Measurements from ENCODE around the gene SIVA1.

The SIVA1 gene

GRCh38 chr14:104795781-104796686 is 43.1 kb downstream of the SIVA1 start:
- Histone ChIP-seq H3K79me2 (ENCODE audit: low read length) (peaks cover 30% of the 10 kb centered on the region), H3K9ac (ENCODE audit: low read length) (peak overlapping the region; percentile 28; the same call in 1 of the 2 replicates), H3K4me3 (ENCODE audit: low read length) (peak overlapping the region; percentile 48; the same call in 1 of the 2 replicates), H3K9me2 (replicated peaks; ENCODE audit: insufficient read depth, low read length) (no peaks in the 10 kb centered on the region), H3F3A (ENCODE audit: insufficient read depth, low read length) (peaks cover 11% of the 10 kb centered on the region), H4K20me1 (ENCODE audit: insufficient read depth, low read length) (no peaks in the 10 kb centered on the region), H3K4me1 (ENCODE audit: low read length) (peaks cover 12% of the 10 kb centered on the region; the same call in 1 of the 2 replicates), H2AFZ (ENCODE audit: low read length) (no peak overlapping the region), H3K27ac (ENCODE audit: low read length) (no peak overlapping the region), H3K4me2 (ENCODE audit: low read depth, low read length) (peak overlapping the region; percentile 82), H3K9me3 (replicated peaks; ENCODE audit: insufficient read depth, low read length) (no peaks in the 10 kb centered on the region), H3K36me3 (replicated peaks; ENCODE audit: insufficient read depth, low read length) (no peaks in the 10 kb centered on the region), H3K27me3 (replicated peaks; ENCODE audit: insufficient read depth, low read length) (no peaks in the 10 kb centered on the region)
- DNase-seq, result peak; percentile 23
- TF ChIP-seq EZH2 (optimal IDR thresholded peaks at IDR 0.05; ENCODE audit: low read depth, low read length) (no peak), EZH2phosphoT487 (IDR thresholded peaks at IDR 0.05; ENCODE audit: low read length) (no peak), CTCF (IDR thresholded peaks at IDR 0.05; ENCODE audit: low read length) (no peak)

GRCh38 chr14:104796687-104797081 is 43.7 kb downstream of the SIVA1 start:
- no peaks in the 10 kb centered on the region for H3K36me3 ChIP-seq (replicated peaks; ENCODE audit: insufficient read depth, low read length)
- peaks cover 29% of the 10 kb centered on the region for H3K79me2 ChIP-seq (ENCODE audit: low read length)
- H3K9ac ChIP-seq (ENCODE audit: low read length), result no peak overlapping the region
- H2AFZ ChIP-seq (ENCODE audit: low read length), result no peak overlapping the region
- H4K20me1 ChIP-seq (ENCODE audit: insufficient read depth, low read length), result no peaks in the 10 kb centered on the region
- H3K9me3 ChIP-seq (replicated peaks; ENCODE audit: insufficient read depth, low read length), result no peaks in the 10 kb centered on the region
- H3K27me3 ChIP-seq (replicated peaks; ENCODE audit: insufficient read depth, low read length), result no peaks in the 10 kb centered on the region
- H3K9me2 ChIP-seq (replicated peaks; ENCODE audit: insufficient read depth, low read length), result no peaks in the 10 kb centered on the region
- DNase-seq, result no peak
- no peak overlapping the region for H3K4me3 ChIP-seq (ENCODE audit: low read length)
- H3K4me2 ChIP-seq (ENCODE audit: low read depth, low read length), result no peak overlapping the region
- peaks cover 11% of the 10 kb centered on the region for H3F3A ChIP-seq (ENCODE audit: insufficient read depth, low read length)
- H3K4me1 ChIP-seq (ENCODE audit: low read length), result peaks cover 12% of the 10 kb centered on the region; the same call in 1 of the 2 replicates
- TF ChIP-seq CTCF (IDR thresholded peaks at IDR 0.05; ENCODE audit: low read length) (no peak), EZH2 (optimal IDR thresholded peaks at IDR 0.05; ENCODE audit: low read depth, low read length) (no peak), EZH2phosphoT487 (IDR thresholded peaks at IDR 0.05; ENCODE audit: low read length) (no peak)
- no peak overlapping the region for H3K27ac ChIP-seq (ENCODE audit: low read length)

DNA sequence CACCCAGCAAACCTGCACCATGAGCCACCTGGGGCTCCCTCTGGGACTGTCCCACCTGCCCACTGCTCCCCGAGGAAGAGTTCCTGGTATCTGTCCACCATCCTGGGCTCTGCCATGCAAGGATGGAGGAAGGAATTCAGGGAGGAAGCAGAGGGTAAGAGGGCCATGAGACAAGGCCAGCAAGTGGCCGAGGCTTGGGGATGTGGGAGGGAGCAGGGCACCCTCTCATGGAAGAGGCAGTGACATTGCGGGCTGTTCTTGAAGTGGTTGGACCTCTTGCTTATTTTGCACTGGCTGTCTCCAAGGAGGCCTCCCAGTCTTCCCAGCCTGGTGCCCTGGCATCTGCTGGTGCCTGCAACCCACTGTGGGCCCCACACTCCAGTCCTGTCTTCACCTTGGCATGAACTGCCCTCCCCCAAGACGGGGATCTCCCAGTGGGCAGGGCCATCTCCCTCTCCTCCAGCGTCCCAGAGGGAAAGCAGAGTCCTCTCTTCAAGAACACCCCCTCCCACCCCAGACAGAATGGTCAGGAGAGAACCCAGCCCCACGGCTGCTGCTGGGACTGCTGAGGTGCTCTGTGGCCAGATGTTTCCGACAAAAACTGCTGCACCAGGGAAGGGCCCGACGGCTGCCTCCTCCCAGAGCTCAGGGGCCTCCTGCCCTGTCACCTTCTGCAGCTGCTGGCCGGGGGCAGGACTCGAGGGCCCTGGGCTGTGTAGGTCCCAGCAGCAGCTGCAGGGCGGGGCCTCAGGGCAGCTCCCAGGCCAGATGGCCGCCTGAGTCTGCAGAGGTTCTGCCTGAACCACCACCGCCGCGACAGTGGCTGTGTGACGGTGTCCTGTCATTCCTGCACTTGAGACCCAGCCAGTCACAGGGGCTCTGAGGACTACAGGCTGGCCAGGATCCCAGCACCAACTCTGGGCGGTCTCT is 44.4 kb downstream of the SIVA1 start:
- Histone ChIP-seq H3K36me3 (replicated peaks; ENCODE audit: insufficient read depth, low read length) (no peaks in the 10 kb centered on the region), H3K27me3 (replicated peaks; ENCODE audit: insufficient read depth, low read length) (no peaks in the 10 kb centered on the region), H3K9me2 (replicated peaks; ENCODE audit: insufficient read depth, low read length) (no peaks in the 10 kb centered on the region), H3K9ac (ENCODE audit: low read length) (no peak overlapping the region), H3K4me2 (ENCODE audit: low read depth, low read length) (peak overlapping the region; percentile 39; the same call in 1 of the 2 replicates), H3K27ac (ENCODE audit: low read length) (no peak overlapping the region; the same call in 1 of the 2 replicates), H4K20me1 (ENCODE audit: insufficient read depth, low read length) (no peaks in the 10 kb centered on the region), H3F3A (ENCODE audit: insufficient read depth, low read length) (peaks cover 11% of the 10 kb centered on the region), H3K4me1 (ENCODE audit: low read length) (peaks cover 12% of the 10 kb centered on the region; the same call in 1 of the 2 replicates), H3K79me2 (ENCODE audit: low read length) (peaks cover 25% of the 10 kb centered on the region), H3K9me3 (replicated peaks; ENCODE audit: insufficient read depth, low read length) (no peaks in the 10 kb centered on the region), H2AFZ (ENCODE audit: low read length) (0 out of 2 replicates have a peak overlapping the region, but pooled peaks have one; percentile 27), H3K4me3 (ENCODE audit: low read length) (no peak overlapping the region)
- peak; percentile 49 for DNase-seq
- no peak for TF ChIP-seq EZH2phosphoT487 (IDR thresholded peaks at IDR 0.05; ENCODE audit: low read length)
- no peak for TF ChIP-seq CTCF (IDR thresholded peaks at IDR 0.05; ENCODE audit: low read length)
- no peak for TF ChIP-seq EZH2 (optimal IDR thresholded peaks at IDR 0.05; ENCODE audit: low read depth, low read length)
